Measurements from ENCODE around the gene RAB44.

RAB44 gene

GRCh38 chr6:36688739-36689075, 8.9 kb upstream of the RAB44 start:
- H3K27ac Mint-ChIP-seq: no peak overlapping the region
- H3K9me3 Mint-ChIP-seq: no peaks in the 10 kb centered on the region
- no peak for DNase-seq
- no peak overlapping the region for H3K4me3 Mint-ChIP-seq
- peaks cover 66 to 88% of the 10 kb centered on the region in 2 donors for H3K4me1 Mint-ChIP-seq
- ATAC-seq (replicated peaks): no peak
- H3K27me3 Mint-ChIP-seq: no peaks in the 10 kb centered on the region
- peaks cover 32 to 40% of the 10 kb centered on the region in 2 donors for H3K36me3 Mint-ChIP-seq

GRCh38 chr6:36691011-36691410, 6.6 kb upstream of the RAB44 start:
- DNase-seq (no peak), ATAC-seq (replicated peaks) (no peak)
- Mint-ChIP-seq H3K27ac (no peak overlapping the region), H3K27me3 (no peaks in the 10 kb centered on the region), H3K9me3 (peaks cover 5 to 7% of the 10 kb centered on the region in 2 donors), H3K36me3 (peaks cover 20 to 34% of the 10 kb centered on the region in 2 donors), H3K4me3 (no peak overlapping the region), H3K4me1 (peaks cover 58 to 87% of the 10 kb centered on the region in 2 donors)

GRCh38 chr6:36691612-36692011, 6.0 kb upstream of the RAB44 start:
- peaks cover 5 to 8% of the 10 kb centered on the region in 2 donors for H3K9me3 Mint-ChIP-seq
- ATAC-seq (replicated peaks): no peak
- H3K27me3 Mint-ChIP-seq: no peaks in the 10 kb centered on the region
- peaks cover 14 to 29% of the 10 kb centered on the region in 2 donors for H3K36me3 Mint-ChIP-seq
- no peak for DNase-seq
- peak overlapping the region; percentile 92 for H3K27ac Mint-ChIP-seq
- no peak overlapping the region for H3K4me3 Mint-ChIP-seq
- H3K4me1 Mint-ChIP-seq: peaks cover 56 to 87% of the 10 kb centered on the region in 2 donors

- Mint-ChIP-seq H3K27me3 (no peaks in the 10 kb centered on the region), H3K4me1 (peaks cover 58 to 87% of the 10 kb centered on the region in 2 donors), H3K4me3 (no peak overlapping the region), H3K27ac (peak overlapping the region; percentile 92), H3K9me3 (peaks cover 5 to 11% of the 10 kb centered on the region in 2 donors), H3K36me3 (peaks cover 12 to 23% of the 10 kb centered on the region in 2 donors)
- peak; percentile 99 for ATAC-seq (replicated peaks)
- peak; percentile 63 for DNase-seq
Observed at GRCh38 chr6:36692220-36692619, 5.4 kb upstream of the RAB44 start.

GRCh38 chr6:36692861-36693702, 4.5 kb upstream of the RAB44 start:
- no peak for ATAC-seq (replicated peaks)
- H3K27me3 Mint-ChIP-seq: no peaks in the 10 kb centered on the region
- no peak for DNase-seq
- no peak overlapping the region for H3K4me3 Mint-ChIP-seq
- H3K27ac Mint-ChIP-seq: peak overlapping the region; percentile 92
- H3K36me3 Mint-ChIP-seq: peaks cover 12 to 20% of the 10 kb centered on the region in 2 donors
- H3K4me1 Mint-ChIP-seq: peaks cover 62 to 80% of the 10 kb centered on the region in 2 donors
- H3K9me3 Mint-ChIP-seq: peaks cover 5 to 11% of the 10 kb centered on the region in 2 donors

- peaks cover 63 to 77% of the 10 kb centered on the region in 2 donors for H3K4me1 Mint-ChIP-seq
Observed at GRCh38 chr6:36694616-36695015, 3.0 kb upstream of the RAB44 start.

GRCh38 chr6:36695414-36695813, 2.2 kb upstream of the RAB44 start:
- H3K4me3 Mint-ChIP-seq: no peak overlapping the region

More at GRCh38 chr6:36694616-36695015, 3.0 kb upstream of the RAB44 start:
- peaks cover 9 to 20% of the 10 kb centered on the region in 2 donors for H3K36me3 Mint-ChIP-seq
- H3K27me3 Mint-ChIP-seq: no peaks in the 10 kb centered on the region
- peaks cover 5 to 11% of the 10 kb centered on the region in 2 donors for H3K9me3 Mint-ChIP-seq
- ATAC-seq (replicated peaks): no peak
- peak overlapping the region; percentile 37 for H3K27ac Mint-ChIP-seq
- no peak for DNase-seq
- H3K4me3 Mint-ChIP-seq: no peak overlapping the region

GRCh38 chr6:36698196-36698595, 570 bp downstream of the RAB44 start:
- peaks cover 49 to 58% of the 10 kb centered on the region in 2 donors for H3K4me1 Mint-ChIP-seq
- H3K9me3 Mint-ChIP-seq: peaks cover 5 to 11% of the 10 kb centered on the region in 2 donors
- no peak for ATAC-seq (replicated peaks)
- DNase-seq: no peak
- no peak overlapping the region for H3K4me3 Mint-ChIP-seq
- H3K27ac Mint-ChIP-seq: peak overlapping the region; percentile 70
- no peaks in the 10 kb centered on the region for H3K27me3 Mint-ChIP-seq
- H3K36me3 Mint-ChIP-seq: peaks cover 5 to 8% of the 10 kb centered on the region in 2 donors

More at GRCh38 chr6:36695414-36695813, 2.2 kb upstream of the RAB44 start:
- DNase-seq (no peak), ATAC-seq (replicated peaks) (peak in 1 of 2 donors; percentile 10)
- Mint-ChIP-seq H3K27ac (peak overlapping the region; percentile 32), H3K36me3 (peaks cover 7 to 17% of the 10 kb centered on the region in 2 donors), H3K4me1 (peaks cover 60 to 69% of the 10 kb centered on the region in 2 donors), H3K27me3 (no peaks in the 10 kb centered on the region), H3K9me3 (peaks cover 5 to 11% of the 10 kb centered on the region in 2 donors)

- no peak for ATAC-seq (replicated peaks)
- no peak overlapping the region for H3K27ac Mint-ChIP-seq
Observed at GRCh38 chr6:36698871-36699271, 1.2 kb downstream of the RAB44 start.

GRCh38 chr6:36699348-36699747, 1.7 kb downstream of the RAB44 start:
- no peak for DNase-seq
- Mint-ChIP-seq H3K9me3 (peaks cover 5 to 11% of the 10 kb centered on the region in 2 donors), H3K27ac (no peak overlapping the region), H3K27me3 (no peaks in the 10 kb centered on the region), H3K4me1 (peaks cover 44 to 51% of the 10 kb centered on the region in 2 donors), H3K4me3 (no peak overlapping the region), H3K36me3 (peaks cover 5 to 8% of the 10 kb centered on the region in 2 donors)
- no peak for ATAC-seq (replicated peaks)

More at GRCh38 chr6:36698871-36699271, 1.2 kb downstream of the RAB44 start:
- Mint-ChIP-seq H3K36me3 (peaks cover 5 to 8% of the 10 kb centered on the region in 2 donors), H3K4me3 (no peak overlapping the region), H3K4me1 (peaks cover 44 to 52% of the 10 kb centered on the region in 2 donors), H3K9me3 (peaks cover 5 to 11% of the 10 kb centered on the region in 2 donors), H3K27me3 (no peaks in the 10 kb centered on the region)
- no peak for DNase-seq

GRCh38 chr6:36700071-36700812, 2.6 kb downstream of the RAB44 start:
- no peak for DNase-seq
- H3K36me3 Mint-ChIP-seq: peaks cover 2 to 3% of the 10 kb centered on the region in 2 donors
- ATAC-seq (replicated peaks): no peak
- no peaks in the 10 kb centered on the region for H3K27me3 Mint-ChIP-seq
- H3K4me1 Mint-ChIP-seq: peaks cover 39 to 42% of the 10 kb centered on the region in 2 donors
- no peak overlapping the region for H3K27ac Mint-ChIP-seq
- no peak overlapping the region for H3K4me3 Mint-ChIP-seq
- H3K9me3 Mint-ChIP-seq: peaks cover 2 to 7% of the 10 kb centered on the region in 2 donors

- peaks cover 37 to 42% of the 10 kb centered on the region in 2 donors for H3K4me1 Mint-ChIP-seq
- no peaks in the 10 kb centered on the region for H3K36me3 Mint-ChIP-seq
- H3K9me3 Mint-ChIP-seq: peaks cover 0 to 4% of the 10 kb centered on the region in 2 donors
- ATAC-seq (replicated peaks): peak; percentile 84 to 96
- no peak overlapping the region for H3K27ac Mint-ChIP-seq
- no peaks in the 10 kb centered on the region for H3K27me3 Mint-ChIP-seq
- H3K4me3 Mint-ChIP-seq: no peak overlapping the region
- no peak for DNase-seq
Observed at GRCh38 chr6:36700831-36701230, 3.2 kb downstream of the RAB44 start.

- H3K27me3 Mint-ChIP-seq: no peaks in the 10 kb centered on the region
- ATAC-seq (replicated peaks) (peak; percentile 40 to 50), DNase-seq (no peak)
- no peak overlapping the region for H3K4me3 Mint-ChIP-seq
- no peaks in the 10 kb centered on the region for H3K36me3 Mint-ChIP-seq
- H3K27ac Mint-ChIP-seq: no peak overlapping the region
- peaks cover 0 to 4% of the 10 kb centered on the region in 2 donors for H3K9me3 Mint-ChIP-seq
- H3K4me1 Mint-ChIP-seq: peaks cover 35 to 38% of the 10 kb centered on the region in 2 donors
Observed at GRCh38 chr6:36701401-36701991, 3.9 kb downstream of the RAB44 start.

- Mint-ChIP-seq H3K4me1 (peaks cover 24 to 31% of the 10 kb centered on the region in 2 donors), H3K27ac (no peak overlapping the region), H3K9me3 (no peaks in the 10 kb centered on the region), H3K36me3 (no peaks in the 10 kb centered on the region), H3K27me3 (no peaks in the 10 kb centered on the region), H3K4me3 (no peak overlapping the region)
- DNase-seq (no peak), ATAC-seq (replicated peaks) (no peak)
Observed at GRCh38 chr6:36702656-36703055, 5.0 kb downstream of the RAB44 start.
